ENCODE measurements around the gene CNGA3.

The CNGA3 gene

GRCh38 chr2:98394595-98395153 is 48.4 kb downstream of the CNGA3 start:
- Histone ChIP-seq H3K9me3 (ENCODE audit: low read length) (no peaks in the 10 kb centered on the region), H3K9me2 (ENCODE audit: low read depth, low read length) (no peaks in the 10 kb centered on the region), H3K4me2 (ENCODE audit: low read length) (no peak overlapping the region), H2AFZ (ENCODE audit: low read length) (no peak overlapping the region), H3K9ac (ENCODE audit: low read length) (no peak overlapping the region), H3F3A (ENCODE audit: insufficient read depth, low read length) (no peaks in the 10 kb centered on the region), H4K20me1 (ENCODE audit: insufficient read depth, low read length) (no peaks in the 10 kb centered on the region), H3K27me3 (ENCODE audit: insufficient read depth, low read length) (no peaks in the 10 kb centered on the region), H3K79me2 (ENCODE audit: insufficient read depth, low read length) (no peaks in the 10 kb centered on the region), H3K4me1 (ENCODE audit: insufficient read depth, low read length, severe bottlenecking) (no peaks in the 10 kb centered on the region), H3K27ac (ENCODE audit: low read depth, low read length, poor library complexity, severe bottlenecking) (no peak overlapping the region), H3K4me3 (ENCODE audit: low read depth, low read length, poor library complexity, severe bottlenecking) (no peak overlapping the region), H3K36me3 (ENCODE audit: insufficient read depth, low read length) (no peaks in the 10 kb centered on the region)
- TF ChIP-seq EZH2 (IDR thresholded peaks at IDR 0.05; ENCODE audit: borderline replicate concordance, low read length) (no peak), CTCF (IDR thresholded peaks at IDR 0.05; ENCODE audit: low read length) (no peak)

- H3K4me1 ChIP-seq (ENCODE audit: insufficient read depth, low read length, severe bottlenecking): no peaks in the 10 kb centered on the region
- H2AFZ ChIP-seq (ENCODE audit: low read length): no peak overlapping the region
- H3K9me2 ChIP-seq (ENCODE audit: low read depth, low read length): no peaks in the 10 kb centered on the region
- H3K9ac ChIP-seq (ENCODE audit: low read length): no peak overlapping the region
- H3K27me3 ChIP-seq (ENCODE audit: insufficient read depth, low read length): no peaks in the 10 kb centered on the region
- H3K4me2 ChIP-seq (ENCODE audit: low read length): no peak overlapping the region
- H3K9me3 ChIP-seq (ENCODE audit: low read length): no peaks in the 10 kb centered on the region
- no peak overlapping the region for H3K4me3 ChIP-seq (ENCODE audit: low read depth, low read length, poor library complexity, severe bottlenecking)
- H3K27ac ChIP-seq (ENCODE audit: low read depth, low read length, poor library complexity, severe bottlenecking): no peak overlapping the region
- H3F3A ChIP-seq (ENCODE audit: insufficient read depth, low read length): no peaks in the 10 kb centered on the region
- TF ChIP-seq EZH2 (IDR thresholded peaks at IDR 0.05; ENCODE audit: borderline replicate concordance, low read length): no peak
- no peak for TF ChIP-seq CTCF (IDR thresholded peaks at IDR 0.05; ENCODE audit: low read length)
- H3K79me2 ChIP-seq (ENCODE audit: insufficient read depth, low read length): no peaks in the 10 kb centered on the region
- no peaks in the 10 kb centered on the region for H3K36me3 ChIP-seq (ENCODE audit: insufficient read depth, low read length)
- no peaks in the 10 kb centered on the region for H4K20me1 ChIP-seq (ENCODE audit: insufficient read depth, low read length)
Observed at GRCh38 chr2:98395977-98396376, 49.7 kb downstream of the CNGA3 start.

GRCh38 chr2:98396745-98397355 is 50.6 kb downstream of the CNGA3 start:
- Histone ChIP-seq H3K27ac (ENCODE audit: low read depth, low read length, poor library complexity, severe bottlenecking) (no peak overlapping the region), H3K27me3 (ENCODE audit: insufficient read depth, low read length) (no peaks in the 10 kb centered on the region), H2AFZ (ENCODE audit: low read length) (no peak overlapping the region), H3F3A (ENCODE audit: insufficient read depth, low read length) (no peaks in the 10 kb centered on the region), H3K36me3 (ENCODE audit: insufficient read depth, low read length) (no peaks in the 10 kb centered on the region), H3K4me2 (ENCODE audit: low read length) (no peak overlapping the region), H3K79me2 (ENCODE audit: insufficient read depth, low read length) (no peaks in the 10 kb centered on the region), H3K4me3 (ENCODE audit: low read depth, low read length, poor library complexity, severe bottlenecking) (no peak overlapping the region), H3K9ac (ENCODE audit: low read length) (no peak overlapping the region), H3K4me1 (ENCODE audit: insufficient read depth, low read length, severe bottlenecking) (no peaks in the 10 kb centered on the region), H3K9me2 (ENCODE audit: low read depth, low read length) (no peaks in the 10 kb centered on the region), H3K9me3 (ENCODE audit: low read length) (no peaks in the 10 kb centered on the region), H4K20me1 (ENCODE audit: insufficient read depth, low read length) (no peaks in the 10 kb centered on the region)
- TF ChIP-seq CTCF (IDR thresholded peaks at IDR 0.05; ENCODE audit: low read length): no peak
- TF ChIP-seq EZH2 (IDR thresholded peaks at IDR 0.05; ENCODE audit: borderline replicate concordance, low read length): no peak

Data from OCI-LY1 (cell line).